GM19372 (cell line): ENCODE data around the gene ZNF605.
A peak's percentile ranks its signal among the peaks of the same experiment; 100 is the strongest.
"Not testable (repeated sequence)": the region's sequence is repeated elsewhere in the genome, so short reads cannot be mapped to it uniquely, and the experiment has no call there.

Source experiments
- ATAC-seq: cut with Tn5 transposase; IDR thresholded peaks from one replicate; pipeline ENCODE4 v1.9.1; 2021; ENCODE audit warnings: mild to moderate bottlenecking, low read depth, moderate library complexity; ENCODE audit not compliant: unreplicated experiment

The ZNF605 gene

GRCh38 chr12:132908145-132909029, 47.7 kb downstream of the ZNF605 start:
- ATAC-seq: peak; percentile 91

- ATAC-seq: not testable (repeated sequence)
Measured at GRCh38 chr12:132907789-132908144, 48.3 kb downstream of the ZNF605 start.

GRCh38 chr12:132907216-132907615, 48.9 kb downstream of the ZNF605 start:
- ATAC-seq: no peak

- no peak for ATAC-seq
Measured at GRCh38 chr12:132904718-132905328, 51.3 kb downstream of the ZNF605 start.

GRCh38 chr12:132899033-132899432, 57.1 kb downstream of the ZNF605 start:
- ATAC-seq: no peak

- ATAC-seq: no peak
Measured at GRCh38 chr12:132888852-132889251, 67.3 kb downstream of the ZNF605 start.

- ATAC-seq: peak; percentile 96
Measured at GRCh38 chr12:132887513-132888351, 68.4 kb downstream of the ZNF605 start, which contains the start of gene CHFR. Gene CHFR (minus strand): TSS chr12:132887605. CDS start chr12:132887328, 277 bp downstream.

GRCh38 chr12:132886529-132887477, 69.3 kb downstream of the ZNF605 start:
- ATAC-seq: peak; percentile 11

GRCh38 chr12:132881818-132882217, 74.3 kb downstream of the ZNF605 start:
- ATAC-seq: no peak

GRCh38 chr12:132874620-132875019, 81.5 kb downstream of the ZNF605 start:
- ATAC-seq: not testable (repeated sequence)

GRCh38 chr12:132874175-132874574, 81.9 kb downstream of the ZNF605 start:
- ATAC-seq: no peak

- no peak for ATAC-seq
Measured at GRCh38 chr12:132873724-132874123, 82.4 kb downstream of the ZNF605 start.

GRCh38 chr12:132872975-132873421, 83.1 kb downstream of the ZNF605 start:
- ATAC-seq: no peak

- no peak for ATAC-seq
Measured at GRCh38 chr12:132872073-132872855, 83.8 kb downstream of the ZNF605 start.

- ATAC-seq: no peak
Measured at GRCh38 chr12:132869551-132869950, 86.6 kb downstream of the ZNF605 start.
